HG03064 (cell line): Measurements from ENCODE around the gene TLL2.
"Not testable (repeated sequence)": the region's sequence is repeated elsewhere in the genome, so short reads cannot be mapped to it uniquely, and the experiment has no call there.

Experiments
- ATAC-seq: cut with Tn5 transposase; IDR thresholded peaks from one replicate; pipeline ENCODE4 v1.9.1; 2021; ENCODE audit warnings: low read depth; ENCODE audit not compliant: unreplicated experiment

Gene TLL2

GRCh38 chr10:96513698-96514561, at the start of gene TLL2:
TLL2 (minus strand) TSS chr10:96513926; CDS start chr10:96513685, 241 bp downstream.
- peak; percentile 81 for ATAC-seq

GRCh38 chr10:96560966-96561887, 47.5 kb upstream of the TLL2 start:
- no peak for ATAC-seq

- ATAC-seq, result no peak
Measured at GRCh38 chr10:96560489-96560888, 46.8 kb upstream of the TLL2 start.

DNA sequence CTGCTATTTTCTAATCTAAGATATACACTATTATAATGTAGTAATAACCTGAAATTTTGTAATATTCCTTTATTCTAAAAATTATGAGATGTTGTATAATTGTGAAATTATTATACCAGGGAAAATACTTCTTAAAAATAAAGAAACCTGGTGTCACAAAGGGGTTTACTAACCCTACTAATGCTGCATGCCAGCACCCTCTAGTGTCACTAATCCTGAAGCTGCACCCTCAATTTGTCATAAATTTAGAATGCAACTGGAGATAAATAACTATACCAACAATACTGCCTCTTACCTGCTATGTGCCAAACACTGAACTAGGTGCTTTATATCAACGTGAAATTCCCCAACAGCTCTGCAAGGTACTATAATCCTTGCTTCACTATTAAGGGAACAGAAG, 42.3 kb upstream of the TLL2 start:
- no peak for ATAC-seq

GRCh38 chr10:96555330-96555729, 41.6 kb upstream of the TLL2 start:
- no peak for ATAC-seq

DNA sequence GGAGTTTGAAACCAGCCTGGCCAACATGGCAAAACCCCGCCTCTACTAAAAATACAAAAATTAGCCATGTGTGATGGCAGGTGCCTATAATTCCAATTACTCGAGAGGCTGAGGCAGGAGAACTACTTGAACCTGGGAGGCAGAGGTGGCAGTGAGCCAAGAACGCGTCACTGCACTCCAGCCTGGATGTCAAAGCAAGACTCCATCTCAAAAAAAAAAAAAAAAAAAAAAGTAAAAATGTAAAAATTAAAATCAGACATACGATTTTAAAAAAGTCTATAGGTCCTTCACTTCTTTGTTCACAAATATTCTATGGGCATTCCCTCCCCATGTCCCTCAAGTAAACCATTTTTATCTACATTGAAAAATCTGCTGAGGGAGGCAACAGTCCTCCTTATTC, 34.9 kb upstream of the TLL2 start:
- no peak for ATAC-seq

- ATAC-seq, result not testable (repeated sequence)
Measured at GRCh38 chr10:96545558-96545957, 31.8 kb upstream of the TLL2 start.

DNA sequence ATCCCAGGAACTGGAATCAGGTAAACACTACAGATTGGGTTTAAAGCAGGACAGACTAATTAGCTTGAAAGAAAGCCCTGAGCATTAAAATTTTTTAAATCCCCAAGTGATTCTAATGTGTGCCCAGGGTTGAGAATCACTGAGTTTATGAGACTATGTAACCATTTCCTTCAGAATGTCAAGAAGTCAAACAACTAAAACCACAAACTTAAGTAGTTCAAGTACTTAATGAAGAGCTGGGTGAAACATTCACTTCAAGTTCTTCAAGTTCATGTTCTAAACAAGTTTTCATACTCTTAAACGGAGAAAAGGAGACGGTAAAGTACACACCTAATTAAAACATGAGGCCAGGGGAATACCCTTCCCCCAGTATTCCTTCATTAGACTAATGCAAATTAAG, 28.2 kb upstream of the TLL2 start:
- ATAC-seq, result no peak

DNA sequence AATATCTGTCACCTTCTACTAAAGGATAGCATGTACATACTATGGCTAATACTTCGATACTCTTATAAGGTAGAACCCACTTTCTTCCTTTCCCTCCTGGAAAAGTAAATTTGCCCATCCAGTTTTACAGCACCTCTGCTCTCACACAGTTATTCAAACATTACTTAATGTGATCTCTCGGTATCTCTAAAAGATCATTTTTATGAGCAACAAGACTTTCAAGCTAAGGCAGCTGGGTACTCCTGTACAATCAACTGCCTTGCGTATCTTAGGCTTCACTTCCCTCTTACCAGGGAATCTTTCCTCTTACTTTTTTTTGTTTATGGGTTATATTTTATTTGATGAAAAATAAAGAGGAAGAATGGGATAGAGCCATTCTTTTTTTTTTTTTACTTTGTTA, 26.5 kb upstream of the TLL2 start:
- ATAC-seq, result no peak

DNA sequence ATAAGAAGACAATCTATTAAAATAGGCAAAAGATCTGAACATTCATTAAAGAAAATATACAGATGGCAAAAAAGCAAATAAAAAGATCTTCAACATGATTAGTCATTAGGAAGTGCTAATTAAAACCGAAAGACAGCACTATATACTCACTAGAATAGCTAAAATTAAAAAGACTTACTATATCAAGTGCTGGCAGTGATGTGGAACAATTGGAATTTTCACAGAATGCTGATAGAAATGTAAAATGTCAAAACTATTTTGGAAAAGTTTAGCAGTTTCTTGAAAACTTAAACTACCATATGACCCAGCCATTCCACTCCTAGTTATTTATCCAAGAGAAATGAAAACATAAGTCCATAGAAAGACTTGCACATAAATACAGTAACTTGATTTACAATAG, 25.0 kb upstream of the TLL2 start:
- no peak for ATAC-seq

DNA sequence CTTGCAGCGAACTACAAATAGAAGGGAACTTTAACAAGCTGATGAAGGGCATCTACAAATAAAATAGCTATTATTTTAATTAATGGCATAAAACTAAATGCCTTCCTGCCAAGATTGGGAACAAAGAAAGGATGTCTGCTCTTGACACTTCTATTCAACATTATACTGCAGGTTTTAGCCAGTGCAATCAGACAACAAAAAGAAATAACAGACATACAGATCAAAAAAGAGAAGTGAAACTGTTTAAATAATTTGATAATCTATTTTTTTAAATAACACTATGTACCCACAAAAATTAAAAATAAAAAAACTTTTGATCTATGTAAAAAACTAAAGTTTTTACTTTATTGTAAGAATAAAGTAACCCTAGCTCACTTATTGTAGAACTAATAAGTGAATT, 22.4 kb upstream of the TLL2 start:
- no peak for ATAC-seq

- ATAC-seq, result no peak
Measured at GRCh38 chr10:96532523-96532922, 18.8 kb upstream of the TLL2 start.

DNA sequence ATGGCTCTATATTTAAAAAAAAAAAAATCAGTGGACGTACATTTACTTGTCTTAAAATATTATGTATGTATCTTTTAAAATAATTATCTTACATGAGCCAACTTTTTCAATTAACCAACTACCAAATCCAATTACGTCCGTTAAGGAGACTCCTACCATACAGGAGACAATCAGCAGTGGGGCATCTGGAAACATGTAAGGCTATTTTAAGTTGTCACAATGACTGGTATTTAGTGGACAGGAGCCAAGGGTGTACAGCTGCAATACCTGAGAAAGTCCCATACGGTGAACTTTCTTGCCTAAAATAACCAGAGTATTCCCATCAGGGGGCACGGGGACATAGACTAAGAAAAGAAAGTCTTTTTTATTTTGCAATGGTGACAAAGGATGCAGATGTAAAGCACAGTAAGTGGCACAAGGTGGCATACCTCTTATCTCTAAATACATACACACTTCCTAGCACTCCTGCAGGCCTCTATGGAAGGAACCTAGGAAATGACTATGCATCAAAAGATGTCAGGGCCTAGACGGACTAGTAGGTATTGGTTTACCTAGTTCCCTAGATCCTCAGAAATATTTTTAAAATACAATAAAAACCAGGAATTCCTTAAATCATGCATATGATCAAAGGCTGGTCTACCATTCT, 16.0 kb upstream of the TLL2 start:
- ATAC-seq, result no peak

GRCh38 chr10:96524741-96525140, 11.0 kb upstream of the TLL2 start:
- ATAC-seq, result no peak

DNA sequence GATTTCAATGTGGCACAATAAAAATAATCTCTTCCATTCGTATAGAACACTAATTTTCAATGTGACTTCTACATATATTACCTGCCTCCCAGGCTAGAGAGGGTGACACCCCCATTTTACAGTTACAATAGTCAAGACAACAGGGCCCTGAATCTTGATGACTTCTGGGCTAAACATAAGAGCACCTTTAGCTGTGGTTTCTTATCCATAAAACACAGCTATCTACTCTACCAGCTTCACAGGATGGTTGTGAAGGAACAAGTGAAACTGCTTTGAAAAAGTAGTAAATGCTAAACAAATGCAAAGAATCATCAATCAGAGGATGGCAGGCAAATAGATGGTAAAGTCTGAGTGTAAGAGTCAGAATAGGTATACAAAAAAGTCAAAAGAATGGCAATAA, 3.6 kb upstream of the TLL2 start:
- no peak for ATAC-seq

- no peak for ATAC-seq
Measured at GRCh38 chr10:96516337-96516736, 2.6 kb upstream of the TLL2 start.

DNA sequence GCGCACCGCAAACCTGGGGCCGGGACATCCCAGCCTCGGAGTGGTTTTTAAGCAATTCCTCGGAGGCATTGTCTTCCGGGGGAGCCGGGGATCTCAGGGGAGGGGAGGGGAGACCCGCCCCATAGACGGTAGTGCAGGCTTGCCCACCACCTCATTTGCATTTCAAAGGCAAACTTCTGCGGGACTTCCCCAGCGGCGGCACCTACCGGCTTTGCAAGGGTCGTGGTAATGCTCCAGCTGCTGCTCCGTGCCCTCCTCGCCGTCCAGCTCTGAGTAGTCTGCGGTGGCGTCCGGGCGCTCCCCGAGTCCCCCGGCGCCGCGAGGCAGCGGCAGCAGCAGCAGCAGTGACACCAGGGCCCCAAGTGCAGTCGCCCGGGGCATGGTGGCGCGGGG, 425 bp downstream of the TLL2 start:
- no peak for ATAC-seq

DNA sequence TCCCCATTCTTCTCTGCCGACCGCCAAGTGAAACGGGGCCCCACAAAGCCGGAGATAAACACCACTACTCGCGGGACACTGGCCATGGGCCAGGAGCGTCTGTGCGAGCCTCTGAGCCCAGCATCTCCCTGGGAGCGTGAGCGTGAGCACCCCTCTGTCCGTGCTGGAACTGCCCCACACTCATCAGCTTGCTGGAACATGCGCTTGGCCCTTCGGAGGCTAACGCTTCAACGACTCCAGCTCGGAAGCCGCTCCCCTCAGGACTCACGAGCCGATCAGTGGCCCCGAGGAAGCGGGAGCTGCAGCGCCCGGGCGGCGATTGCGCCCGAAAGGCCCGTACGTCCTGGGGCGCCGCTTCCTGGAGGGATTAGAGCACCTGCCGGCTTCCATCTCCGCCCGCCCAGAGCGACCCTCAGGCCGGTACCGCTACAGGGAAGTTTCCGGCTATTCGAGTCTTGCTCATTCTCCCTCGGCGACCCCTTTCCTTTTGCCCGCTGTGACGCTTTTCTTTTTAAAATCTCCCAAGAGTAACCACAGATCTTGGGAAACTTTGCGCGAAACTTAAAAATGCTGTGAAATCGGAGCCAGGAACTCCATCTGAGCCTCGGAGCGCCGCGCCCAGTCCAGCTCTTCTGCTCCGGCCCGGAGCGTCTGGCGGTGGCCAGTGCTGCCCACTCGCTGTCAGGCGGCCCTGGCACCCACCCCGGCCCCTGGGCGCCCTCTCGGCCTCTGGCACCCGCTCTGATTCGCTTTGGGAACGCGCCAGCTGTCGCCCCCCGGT, 1.0 kb downstream of the TLL2 start:
- no peak for ATAC-seq

- ATAC-seq, result no peak
Measured at GRCh38 chr10:96511044-96511945, 2.4 kb downstream of the TLL2 start.
